T-helper 2 cell treated with Interferon-gamma antibody and Interleukin-4, amounts not matched to agents 5 μg/mL and 100 μg/mL, for 36 hours (primary cell): Measurements from ENCODE around the gene SELPLG.

Source experiments
- DNase-seq: peaks from one replicate; pipeline ENCODE4 v3.0.0; 2021; ENCODE audit warnings: low spot score
- H3K27ac Mint-ChIP-seq: one replicate; pipeline ENCODE4 v1.8.0; 2021; ENCODE audit warnings: mild to moderate bottlenecking, mixed read lengths
- H3K27me3 Mint-ChIP-seq: one replicate; pipeline ENCODE4 v1.8.0; 2021; ENCODE audit warnings: low read depth, mixed read lengths
- H3K36me3 Mint-ChIP-seq: one replicate; pipeline ENCODE4 v1.8.0; 2021; ENCODE audit warnings: low read depth, mixed read lengths
- H3K4me1 Mint-ChIP-seq: one replicate; pipeline ENCODE4 v1.8.0; 2021; ENCODE audit warnings: low read depth, mixed read lengths
- H3K4me3 Mint-ChIP-seq: one replicate; pipeline ENCODE4 v1.8.0; 2022; ENCODE audit warnings: mild to moderate bottlenecking, moderate library complexity, mixed read lengths
- H3K9me3 Mint-ChIP-seq: one replicate; pipeline ENCODE4 v1.8.0; 2021; ENCODE audit warnings: mixed read lengths

The SELPLG gene

GRCh38 chr12:108615918-108616317, 17.8 kb downstream of the SELPLG start:
- Mint-ChIP-seq H3K27ac (no peak overlapping the region), H3K4me1 (peaks cover 27% of the 10 kb centered on the region)

DNA sequence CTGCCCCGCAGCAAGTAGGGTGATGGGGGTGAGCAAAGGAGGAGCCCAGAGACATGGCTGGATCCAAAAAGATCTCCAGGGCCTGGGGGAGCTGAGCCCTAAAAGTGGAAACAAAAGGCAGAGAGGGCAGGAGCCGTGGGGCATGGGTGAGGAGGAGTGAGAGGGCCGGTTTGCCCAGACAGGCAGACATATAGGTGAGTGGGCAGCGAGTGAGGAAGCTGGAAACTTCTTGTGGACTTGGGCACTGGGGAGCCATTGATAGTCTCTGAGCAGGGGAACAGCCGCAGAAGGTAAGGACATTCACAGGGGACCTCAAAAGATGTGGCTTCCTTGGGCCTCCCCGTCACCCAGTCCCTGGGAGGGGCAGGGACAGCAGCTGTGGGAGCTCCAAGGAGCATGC, 19.1 kb downstream of the SELPLG start:
- Mint-ChIP-seq H3K4me3 (no peak overlapping the region), H3K27me3 (no peaks in the 10 kb centered on the region), H3K9me3 (peaks cover 12% of the 10 kb centered on the region), H3K4me1 (peaks cover 25% of the 10 kb centered on the region), H3K27ac (peak overlapping the region; percentile 34), H3K36me3 (peaks cover 36% of the 10 kb centered on the region)
- no peak for DNase-seq

More at GRCh38 chr12:108615918-108616317, 17.8 kb downstream of the SELPLG start:
- Mint-ChIP-seq H3K9me3 (peaks cover 12% of the 10 kb centered on the region), H3K36me3 (peaks cover 43% of the 10 kb centered on the region), H3K4me3 (no peak overlapping the region), H3K27me3 (no peaks in the 10 kb centered on the region)
- no peak for DNase-seq

DNA sequence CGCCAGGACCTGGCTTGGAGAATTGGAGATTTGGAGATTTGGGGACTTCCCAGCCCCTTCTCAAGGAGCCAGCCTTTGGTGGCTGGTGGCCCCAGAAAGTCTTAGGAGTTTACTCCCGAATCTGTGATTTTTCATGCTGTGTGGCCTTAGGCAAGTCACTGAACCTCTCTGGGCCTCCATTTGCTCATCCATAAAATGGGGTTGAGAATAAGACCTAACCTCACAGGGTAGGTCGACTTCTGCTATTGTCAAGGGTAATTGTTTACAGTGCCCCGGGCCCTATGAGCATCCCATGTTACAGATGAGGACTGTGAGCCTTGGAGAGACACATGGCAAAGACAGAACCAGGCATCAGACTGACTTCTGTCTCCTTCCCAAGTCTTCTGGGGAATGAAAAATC, 19.7 kb downstream of the SELPLG start:
- peak overlapping the region; percentile 34 for H3K27ac Mint-ChIP-seq
- H3K4me1 Mint-ChIP-seq, result peaks cover 25% of the 10 kb centered on the region
- no peak overlapping the region for H3K4me3 Mint-ChIP-seq
- H3K27me3 Mint-ChIP-seq, result no peaks in the 10 kb centered on the region
- H3K9me3 Mint-ChIP-seq, result peaks cover 12% of the 10 kb centered on the region
- peaks cover 34% of the 10 kb centered on the region for H3K36me3 Mint-ChIP-seq
- DNase-seq, result no peak

DNA sequence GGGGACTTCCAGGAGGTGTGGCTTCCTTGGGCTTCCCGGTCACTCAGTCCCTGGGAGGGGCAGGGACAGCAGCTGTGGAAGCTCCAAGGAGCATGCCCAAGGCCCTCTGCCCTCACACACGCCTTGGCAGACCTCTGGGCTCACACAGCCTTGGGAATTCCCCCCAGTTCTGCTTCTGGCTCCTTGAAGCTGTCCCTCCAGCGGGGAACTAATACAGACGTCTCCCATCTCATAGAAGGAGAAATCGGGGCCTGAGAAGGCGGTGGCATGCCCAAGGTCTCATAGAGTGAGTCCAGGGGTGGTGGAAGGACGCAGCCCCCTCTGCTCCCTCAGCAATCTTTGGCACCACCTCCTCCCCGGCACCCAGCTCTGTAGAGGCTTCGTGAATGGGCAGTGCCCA, 20.1 kb downstream of the SELPLG start:
- no peak for DNase-seq
- peaks cover 33% of the 10 kb centered on the region for H3K36me3 Mint-ChIP-seq
- no peak overlapping the region for H3K4me3 Mint-ChIP-seq
- H3K27ac Mint-ChIP-seq, result no peak overlapping the region
- no peaks in the 10 kb centered on the region for H3K27me3 Mint-ChIP-seq
- peaks cover 12% of the 10 kb centered on the region for H3K9me3 Mint-ChIP-seq
- H3K4me1 Mint-ChIP-seq, result peaks cover 21% of the 10 kb centered on the region

DNA sequence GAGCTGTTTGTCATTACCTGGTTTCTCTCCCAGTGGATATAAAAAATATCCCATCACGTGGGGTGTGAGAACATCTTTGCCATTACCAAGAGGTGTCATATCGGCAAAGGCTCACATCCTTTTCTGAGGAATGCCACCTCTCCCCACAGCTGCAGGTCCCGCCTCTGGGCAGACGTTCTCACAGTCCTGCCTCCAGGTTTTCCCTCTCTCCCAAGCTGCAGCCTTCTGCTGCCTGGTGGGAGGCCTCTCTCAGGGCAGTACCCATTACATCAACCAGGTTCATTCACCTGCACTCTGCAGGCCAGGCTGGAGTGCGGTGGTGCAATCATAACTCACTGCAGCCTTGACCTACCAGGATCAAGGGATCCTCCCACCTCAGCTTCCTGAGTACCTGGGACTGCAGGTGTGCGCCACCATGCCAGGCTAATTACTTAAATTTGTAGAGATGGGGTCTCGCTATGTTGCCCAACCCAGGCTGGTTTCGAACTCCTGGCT, 20.9 kb downstream of the SELPLG start:
- Mint-ChIP-seq H3K4me3 (no peak overlapping the region), H3K4me1 (peaks cover 17% of the 10 kb centered on the region), H3K27ac (no peak overlapping the region), H3K36me3 (peaks cover 28% of the 10 kb centered on the region), H3K27me3 (peaks cover 2% of the 10 kb centered on the region), H3K9me3 (peaks cover 12% of the 10 kb centered on the region)
- DNase-seq, result no peak

DNA sequence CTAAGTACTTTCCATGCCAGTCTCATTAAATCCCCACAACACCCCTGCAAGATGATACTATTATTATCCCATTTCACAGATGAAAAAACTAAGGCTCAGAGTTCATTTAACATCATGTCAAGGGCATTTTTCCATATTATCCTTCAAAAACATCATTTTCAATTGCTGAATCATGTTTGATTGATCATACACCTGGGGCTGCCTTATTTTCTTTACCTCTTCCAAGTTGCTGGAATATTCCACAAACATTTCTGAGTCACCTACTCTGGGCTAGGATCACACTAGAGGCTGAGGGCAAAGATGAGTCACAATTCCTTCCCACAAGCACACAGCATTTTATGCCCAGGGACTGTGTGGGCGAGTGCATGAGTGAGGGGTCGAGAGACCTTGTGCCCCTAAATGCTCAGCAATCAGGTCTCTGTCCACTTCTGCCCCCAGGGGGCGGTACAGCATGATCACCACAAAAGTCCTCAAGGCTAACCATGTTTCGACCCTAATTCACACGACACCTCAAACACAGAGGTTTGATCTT, 21.7 kb downstream of the SELPLG start:
- H3K36me3 Mint-ChIP-seq, result peaks cover 22% of the 10 kb centered on the region
- peaks cover 10% of the 10 kb centered on the region for H3K4me1 Mint-ChIP-seq
- H3K27ac Mint-ChIP-seq, result no peak overlapping the region
- no peak overlapping the region for H3K4me3 Mint-ChIP-seq
- H3K9me3 Mint-ChIP-seq, result peaks cover 12% of the 10 kb centered on the region
- peaks cover 4% of the 10 kb centered on the region for H3K27me3 Mint-ChIP-seq
- DNase-seq, result peak; percentile 45

- peaks cover 5% of the 10 kb centered on the region for H3K9me3 Mint-ChIP-seq
- no peak for DNase-seq
- no peak overlapping the region for H3K4me3 Mint-ChIP-seq
- no peak overlapping the region for H3K27ac Mint-ChIP-seq
- H3K4me1 Mint-ChIP-seq, result peaks cover 4% of the 10 kb centered on the region
- H3K36me3 Mint-ChIP-seq, result peaks cover 13% of the 10 kb centered on the region
- H3K27me3 Mint-ChIP-seq, result peaks cover 4% of the 10 kb centered on the region
These were observed 22.7 kb downstream of the SELPLG start for GRCh38 chr12:108610856-108611605.

DNA sequence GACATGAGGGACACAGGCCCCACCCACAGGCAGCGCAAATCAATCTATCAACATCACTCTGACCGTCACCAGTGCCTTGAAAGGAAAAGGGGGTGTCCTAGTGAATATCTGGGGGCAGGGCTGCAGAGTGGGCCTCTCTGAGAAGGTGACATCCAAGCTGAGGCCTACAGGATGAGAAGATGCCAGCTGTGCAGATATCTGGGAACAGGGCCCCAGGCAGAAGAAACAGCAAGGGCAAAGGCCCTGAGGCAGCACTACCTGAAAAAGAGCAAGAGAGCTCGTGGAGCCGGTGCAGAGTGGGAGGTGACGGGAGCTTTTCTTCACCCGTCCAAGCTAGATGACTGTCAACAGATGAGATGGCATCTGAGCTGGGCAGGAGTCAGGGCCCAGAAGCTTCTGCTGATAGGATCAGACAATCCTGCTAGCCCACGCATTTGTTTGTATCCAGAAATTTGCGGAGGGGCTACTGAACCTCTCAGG, 23.3 kb downstream of the SELPLG start:
- H3K4me3 Mint-ChIP-seq, result no peak overlapping the region
- peaks cover 4% of the 10 kb centered on the region for H3K4me1 Mint-ChIP-seq
- DNase-seq, result no peak
- peaks cover 4% of the 10 kb centered on the region for H3K27me3 Mint-ChIP-seq
- peaks cover 6% of the 10 kb centered on the region for H3K9me3 Mint-ChIP-seq
- no peak overlapping the region for H3K27ac Mint-ChIP-seq
- H3K36me3 Mint-ChIP-seq, result peaks cover 9% of the 10 kb centered on the region

DNA sequence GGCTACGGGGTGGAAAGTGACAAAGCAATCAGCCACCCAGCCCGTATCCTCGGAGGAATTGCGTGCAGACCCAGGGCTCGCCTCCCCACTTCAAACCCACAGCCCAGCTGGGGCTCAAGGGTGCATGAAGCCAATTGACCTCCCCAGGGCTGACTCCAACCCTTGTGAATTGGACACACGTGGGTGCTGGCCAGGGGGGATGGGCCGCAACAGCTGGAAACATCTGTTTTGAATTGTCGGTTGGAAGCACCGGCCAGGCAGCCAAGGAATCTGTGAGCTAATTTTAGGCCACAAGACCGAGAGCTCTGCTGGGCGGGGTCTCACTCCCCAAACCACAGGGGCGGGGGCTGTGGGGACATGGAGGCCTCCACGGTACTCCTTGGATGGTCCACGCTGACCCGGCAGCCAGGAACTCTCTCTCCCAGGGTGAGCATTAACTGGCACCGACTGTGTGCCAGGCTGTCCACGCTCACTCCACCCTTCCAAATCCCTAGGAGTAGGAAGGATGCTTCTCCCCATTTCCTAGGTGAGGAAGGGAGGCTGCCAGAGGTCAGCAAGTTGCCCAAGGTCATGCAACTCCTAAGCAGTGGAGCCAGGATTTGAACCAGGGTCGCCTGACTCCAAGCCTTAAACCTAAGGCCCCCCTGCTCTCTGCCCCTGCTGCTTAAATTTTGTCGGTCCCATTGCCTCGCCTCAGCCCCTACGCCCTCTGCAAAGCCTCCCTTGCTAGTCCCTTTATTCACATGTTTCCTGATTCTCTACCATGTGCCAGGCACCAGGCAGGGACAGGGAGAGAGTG, 24.0 kb downstream of the SELPLG start:
- Mint-ChIP-seq H3K4me3 (no peak overlapping the region), H3K27ac (no peak overlapping the region), H3K4me1 (peaks cover 4% of the 10 kb centered on the region), H3K27me3 (peaks cover 6% of the 10 kb centered on the region), H3K36me3 (peaks cover 7% of the 10 kb centered on the region), H3K9me3 (peaks cover 8% of the 10 kb centered on the region)
- DNase-seq, result no peak

GRCh38 chr12:108608616-108609015, 25.1 kb downstream of the SELPLG start:
- no peak overlapping the region for H3K27ac Mint-ChIP-seq
- peaks cover 2% of the 10 kb centered on the region for H3K36me3 Mint-ChIP-seq
- no peak overlapping the region for H3K4me3 Mint-ChIP-seq
- H3K9me3 Mint-ChIP-seq, result peaks cover 8% of the 10 kb centered on the region
- no peak for DNase-seq
- peaks cover 6% of the 10 kb centered on the region for H3K27me3 Mint-ChIP-seq
- no peaks in the 10 kb centered on the region for H3K4me1 Mint-ChIP-seq

- Mint-ChIP-seq H3K4me3 (no peak overlapping the region), H3K27ac (no peak overlapping the region), H3K27me3 (peaks cover 6% of the 10 kb centered on the region), H3K9me3 (peaks cover 8% of the 10 kb centered on the region), H3K4me1 (no peaks in the 10 kb centered on the region), H3K36me3 (peaks cover 2% of the 10 kb centered on the region)
- no peak for DNase-seq
These were observed 25.6 kb downstream of the SELPLG start for GRCh38 chr12:108607981-108608600.

- Mint-ChIP-seq H3K4me1 (no peaks in the 10 kb centered on the region), H3K27me3 (peaks cover 6% of the 10 kb centered on the region), H3K27ac (no peak overlapping the region), H3K9me3 (peaks cover 8% of the 10 kb centered on the region), H3K4me3 (no peak overlapping the region), H3K36me3 (peaks cover 2% of the 10 kb centered on the region)
- no peak for DNase-seq
These were observed 27.2 kb downstream of the SELPLG start for GRCh38 chr12:108606492-108606891.

- no peaks in the 10 kb centered on the region for H3K4me1 Mint-ChIP-seq
- peaks cover 2% of the 10 kb centered on the region for H3K36me3 Mint-ChIP-seq
- H3K27ac Mint-ChIP-seq, result peak overlapping the region; percentile 70
- H3K9me3 Mint-ChIP-seq, result peaks cover 8% of the 10 kb centered on the region
- no peak for DNase-seq
- H3K27me3 Mint-ChIP-seq, result peaks cover 6% of the 10 kb centered on the region
- no peak overlapping the region for H3K4me3 Mint-ChIP-seq
These were observed 27.8 kb downstream of the SELPLG start for GRCh38 chr12:108605690-108606406.
